B cell (primary cell): Measurements from ENCODE around the gene NVL.

ENCODE experiments used
- CTCF ChIP-seq: fragments of 200-600 bp; IDR thresholded peaks from one replicate; pipeline ENCODE4 v1.8.0; 2022; ENCODE audit warnings: antibody characterized with exemption, mild to moderate bottlenecking
- EZH2 ChIP-seq: IDR thresholded peaks from 2 replicates; pipeline ENCODE4 v1.6.1; 2012; ENCODE audit warnings: borderline replicate concordance, low read depth, mild to moderate bottlenecking, moderate library complexity, low read length; ENCODE audit not compliant: insufficient read depth, poor library complexity, severe bottlenecking

DNA sequence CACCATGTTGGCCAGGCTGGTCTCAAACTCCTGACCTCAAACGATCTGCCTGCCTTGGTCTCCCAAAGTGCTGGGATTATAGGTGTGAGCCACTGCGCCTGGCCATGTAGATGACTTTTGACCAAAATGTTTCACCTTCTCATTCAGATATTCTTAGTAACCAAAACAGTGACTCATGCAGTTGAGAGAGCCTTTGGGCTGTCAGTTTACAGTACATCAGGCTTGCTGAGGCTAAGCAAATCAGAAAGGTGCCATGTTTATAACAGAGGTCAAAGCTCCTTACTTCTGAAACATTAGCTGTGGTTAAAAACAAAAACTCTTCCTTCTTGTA, 47.7 kb upstream of the NVL start:
- no peak for TF ChIP-seq CTCF
- no peak for TF ChIP-seq EZH2
